Upper lobe of left lung (tissue), 6 donors: Measurements from ENCODE around the gene PPID. TPM values are rescaled to one million over a fixed set of nuclear protein-coding genes. Genes with fewer than 3 reads are reported as not detected.

ENCODE experiments used
- ATAC-seq, 2 donors: fragments of 200-7000 bp; cut with Tn5 transposase; one replicate each; pipeline ENCODE4 v1.9.1; 2022; ENCODE audit warnings: mild to moderate bottlenecking in 2 of 2, moderate library complexity in 2 of 2; ENCODE audit not compliant: low FRiP score in 2 of 2
- DNase-seq, 2 donors: peaks; one replicate each; pipeline ENCODE4 v3.0.0-alpha.2; 2019 to 2020
- H3K27ac ChIP-seq, 4 donors: fragments of 200-600 bp; sonication (generic); one replicate each; pipeline ENCODE4 v1.5.1; 2016 to 2019
- H3K27me3 ChIP-seq, 4 donors: fragments of 200-600 bp; sonication (generic); one replicate each; pipeline ENCODE4 v1.5.1; 2017 to 2019
- H3K36me3 ChIP-seq, 4 donors: fragments of 200-600 bp; sonication (generic); one replicate each; pipeline ENCODE4 v1.5.1; 2016 to 2019
- H3K4me1 ChIP-seq, 4 donors: fragments of 200-600 bp; sonication (generic); one replicate each; pipeline ENCODE4 v1.5.1; 2018 to 2019
- H3K4me3 ChIP-seq, 4 donors: fragments of 200-600 bp; sonication (generic); one replicate each; pipeline ENCODE4 v1.5.1; 2017 to 2019; ENCODE audit warnings: mild to moderate bottlenecking in 2 of 4, moderate library complexity in 1 of 4
- H3K9me3 ChIP-seq, 4 donors: fragments of 200-600 bp; sonication (generic); one replicate each; pipeline ENCODE4 v1.5.1; 2018 to 2019
- CTCF ChIP-seq, 6 experiments: fragments of 450-650 bp in 4 of 6; fragments of 200-600 bp in 2 of 6; sonication (generic) in 2 of 6; IDR thresholded peaks; one replicate each; pipeline ENCODE4 v1.5.1; 2016 to 2019; ENCODE audit warnings: antibody characterized with exemption in 6 of 6
- EP300 ChIP-seq, 4 donors: sonication (generic); formaldehyde crosslinking; IDR thresholded peaks; one replicate each; pipeline ENCODE4 v1.5.1; 2017; ENCODE audit warnings: antibody characterized with exemption in 4 of 4, control low read depth in 2 of 4
- POLR2A ChIP-seq, 4 donors: fragments of 450-650 bp; IDR thresholded peaks; one replicate each; pipeline ENCODE4 v1.5.1; 2016 to 2017; ENCODE audit warnings: antibody characterized with exemption in 4 of 4, mild to moderate bottlenecking in 2 of 4
- POLR2AphosphoS5 ChIP-seq, 2 donors: sonication (generic); formaldehyde crosslinking; IDR thresholded peaks; one replicate each; pipeline ENCODE4 v1.5.1; 2017; ENCODE audit warnings: antibody characterized with exemption in 2 of 2
- WGBS, 2 donors: methylation state at CpG; one replicate each; pipeline ENCODE4 v1.1.5; 2017 to 2018; 5-methylcytosine and 5-hydroxymethylcytosine counted together
- total RNA-seq, 6 donors: library from RNA; depleted of rRNA in 4 of 6; stranded (reverse); fragments of >200 nt in 4 of 6; gene quantifications; one replicate each; pipeline versions ENCODE4 v1.1.0 to v1.2.1, GENCODE V29; 2016 to 2021
- donor health status: DM: no; HTN: no; CAD: no; lungs with moderate emphysema.
- donor health status: DM: no; HTN: yes; CAD: no; lungs with severe emphysema.

PPID gene
- total RNA-seq, 6 donors from 2014 or later: 5.0 to 33.5 (median 16.6) TPM

- no peak for DNase-seq
- no peak for ATAC-seq
- H3K4me3 ChIP-seq: no peak overlapping the region
- H3K9me3 ChIP-seq: no peaks in the 10 kb centered on the region
- no peak overlapping the region for H3K27ac ChIP-seq
- WGBS, 2 donors: 79 to 87% methylated on average over 3 of the region's 3 CpGs
- H3K4me1 ChIP-seq: no peaks in the 10 kb centered on the region
- H3K27me3 ChIP-seq: no peaks in the 10 kb centered on the region
- H3K36me3 ChIP-seq: no peaks in the 10 kb centered on the region
- no peak for TF ChIP-seq CTCF (IDR thresholded peaks at IDR 0.05)
- no peak for TF ChIP-seq POLR2AphosphoS5 (IDR thresholded peaks at IDR 0.05)
- no peak for TF ChIP-seq EP300 (IDR thresholded peaks at IDR 0.05)
- TF ChIP-seq POLR2A (IDR thresholded peaks at IDR 0.05): no peak
Measured at GRCh38 chr4:158741326-158742021, 18.3 kb upstream of the PPID start.

- H3K27ac ChIP-seq: no peak overlapping the region
- no peak for ATAC-seq
- no peaks in the 10 kb centered on the region for H3K36me3 ChIP-seq
- 90 to 100% methylated on average over 2 of the region's 2 CpGs for WGBS, 2 donors
- no peak overlapping the region for H3K4me3 ChIP-seq
- TF ChIP-seq CTCF (IDR thresholded peaks at IDR 0.05) (no peak), POLR2AphosphoS5 (IDR thresholded peaks at IDR 0.05) (no peak), POLR2A (IDR thresholded peaks at IDR 0.05) (no peak), EP300 (IDR thresholded peaks at IDR 0.05) (no peak)
- H3K9me3 ChIP-seq: no peaks in the 10 kb centered on the region
- no peaks in the 10 kb centered on the region for H3K27me3 ChIP-seq
- H3K4me1 ChIP-seq: no peaks in the 10 kb centered on the region
- no peak for DNase-seq
Measured at GRCh38 chr4:158739600-158739999, 16.4 kb upstream of the PPID start.

GRCh38 chr4:158738866-158739265 is 15.7 kb upstream of the PPID start:
- Histone ChIP-seq H3K36me3 (no peaks in the 10 kb centered on the region), H3K27me3 (no peaks in the 10 kb centered on the region), H3K9me3 (no peaks in the 10 kb centered on the region), H3K27ac (no peak overlapping the region), H3K4me1 (no peaks in the 10 kb centered on the region), H3K4me3 (no peak overlapping the region)
- ATAC-seq (no peak), DNase-seq (no peak)
- TF ChIP-seq POLR2AphosphoS5 (IDR thresholded peaks at IDR 0.05) (no peak), POLR2A (IDR thresholded peaks at IDR 0.05) (no peak), CTCF (IDR thresholded peaks at IDR 0.05) (no peak), EP300 (IDR thresholded peaks at IDR 0.05) (no peak)
- WGBS, 2 donors: 93 to 100% methylated on average over 2 of the region's 2 CpGs

GRCh38 chr4:158729716-158730559 is 6.7 kb upstream of the PPID start:
- Histone ChIP-seq H3K36me3 (no peaks in the 10 kb centered on the region), H3K9me3 (no peaks in the 10 kb centered on the region), H3K27ac (no peak overlapping the region), H3K4me3 (no peak overlapping the region), H3K4me1 (peaks cover 0 to 4% (median 0%) of the 10 kb centered on the region in 4 donors), H3K27me3 (no peaks in the 10 kb centered on the region)
- 18 to 21% methylated on average over 5 of the region's 5 CpGs for WGBS, 2 donors
- ATAC-seq: peak; percentile 79 to 93
- peak in 1 of 2 donors; percentile 69 for DNase-seq
- TF ChIP-seq POLR2A (IDR thresholded peaks at IDR 0.05): no peak
- peak; percentile 66 to 84 (median 78) for TF ChIP-seq CTCF (IDR thresholded peaks at IDR 0.05)
